ENCODE results near the gene ADAMTS17.

- TF ChIP-seq CTCF (IDR thresholded peaks at IDR 0.05; ENCODE audit: low read depth, low read length) (no peak), POLR2A (IDR thresholded peaks at IDR 0.05; ENCODE audit: extremely low read depth, insufficient read length) (no peak), MAX (IDR thresholded peaks at IDR 0.05; ENCODE audit: low read depth, low read length) (no peak)
Observed at GRCh38 chr15:100250176-100250800, 91.5 kb downstream of the ADAMTS17 start.
